ENCODE results near the gene DDAH1.

DDAH1 gene

GRCh38 chr1:85323770-85324169, 141.2 kb downstream of the DDAH1 start:
- no peak for DNase-seq

- DNase-seq: no peak
Measured at GRCh38 chr1:85322655-85323054, 142.3 kb downstream of the DDAH1 start.

- DNase-seq: no peak
Measured at GRCh38 chr1:85321237-85321964, 143.6 kb downstream of the DDAH1 start.

GRCh38 chr1:85320371-85321131, 144.4 kb downstream of the DDAH1 start:
- no peak for DNase-seq

- no peak for DNase-seq
Measured at GRCh38 chr1:85319931-85320330, 145.0 kb downstream of the DDAH1 start.

- DNase-seq: no peak
Measured at GRCh38 chr1:85319491-85319890, 145.5 kb downstream of the DDAH1 start.

GRCh38 chr1:85318217-85318616, 146.7 kb downstream of the DDAH1 start:
- no peak for DNase-seq

GRCh38 chr1:85317560-85317959, 147.4 kb downstream of the DDAH1 start:
- no peak for DNase-seq

- no peak for DNase-seq
Measured at GRCh38 chr1:85316321-85316720, 148.6 kb downstream of the DDAH1 start.

- DNase-seq: no peak
Measured at GRCh38 chr1:85315789-85316188, 149.2 kb downstream of the DDAH1 start.

GRCh38 chr1:85314726-85315125, 150.2 kb downstream of the DDAH1 start:
- no peak for DNase-seq

- DNase-seq: no peak
Measured at GRCh38 chr1:85313888-85314696, 150.9 kb downstream of the DDAH1 start.

- DNase-seq: no peak
Measured at GRCh38 chr1:85311818-85312217, 153.1 kb downstream of the DDAH1 start.

GRCh38 chr1:85308833-85309350, 156.1 kb downstream of the DDAH1 start:
- no peak for DNase-seq

GRCh38 chr1:85307987-85308832, 156.7 kb downstream of the DDAH1 start:
- peak; percentile 4 for DNase-seq

GRCh38 chr1:85306236-85306635, 158.7 kb downstream of the DDAH1 start:
- no peak for DNase-seq

GRCh38 chr1:85303440-85304162, 161.4 kb downstream of the DDAH1 start:
- DNase-seq: no peak

- no peak for DNase-seq
Measured at GRCh38 chr1:85300140-85300539, 164.8 kb downstream of the DDAH1 start.

- DNase-seq: no peak
Measured at GRCh38 chr1:85297855-85298629, 166.9 kb downstream of the DDAH1 start.

GRCh38 chr1:85297538-85297854, 167.5 kb downstream of the DDAH1 start:
- DNase-seq: no peak

GRCh38 chr1:85296980-85297379, 168.0 kb downstream of the DDAH1 start:
- no peak for DNase-seq
